K562 (cell line): Measurements from ENCODE around the gene TFEB. TPM values are rescaled to one million over a fixed set of nuclear protein-coding genes. Genes with fewer than 3 reads are reported as not detected.

Experiments
- ATAC-seq: fragments of 200-7000 bp; cut with Tn5 transposase; 3 replicates; pipeline ENCODE4 v1.9.1; 2020; ENCODE audit warnings: moderate library complexity
- BruUV-seq: library from RNA; stranded (reverse); fragments of 400-500 nt; replicated peaks from 2 replicates; lab custom pipeline; 2021; lab: Mats Ljungman, UMichigan
- CTCF ChIA-PET: fragments of 300-600 bp; formaldehyde crosslinking; extraction: SDS; loops from one replicate; lab custom pipeline; 2021; ENCODE audit warnings: low intra/inter-chr PET ratio; lab: Yijun Ruan, JAX
- POLR2A ChIA-PET: fragments of 300-600, 350-650 bp; sonication (Branson Sonifier 250); formaldehyde crosslinking; extraction: SDS; loops from one replicate; lab custom pipeline; 2021; ENCODE audit warnings: antibody characterized with exemption, inconsistent platforms; lab: Yijun Ruan, JAX
- DNase-seq, 4 experiments: peaks; one replicate each; pipeline versions ENCODE4 v3.0.0 to v3.0.0-alpha.2; 2011 to 2018; ENCODE audit warnings: low spot score in 3 of 4, mixed read lengths in 3 of 4; ENCODE audit errors: extremely low read depth in 1 of 4
- FAIRE-seq: peaks from 2 replicates; lab custom pipeline; 2011; peaks lifted over from hg19 to GRCh38; lab: Jason Lieb, UNC
- H2AFZ ChIP-seq: 2 replicates; pipeline ENCODE4 v1.6.0; 2011; ENCODE audit warnings: low read depth, low read length, control low read depth, inconsistent platforms
- H3K27ac ChIP-seq: fragments of 200-600 bp; 3 replicates; pipeline ENCODE4 v1.8.0; 2011; ENCODE audit warnings: low read depth, mild to moderate bottlenecking, control low read depth, inconsistent platforms, low read length, moderate library complexity, mixed read lengths; ENCODE audit errors: extremely low read depth
- H3K27me3 ChIP-seq, 2 experiments: fragments of 300-600 bp in 1 of 2; 2 replicates in 1 of 2; 3 replicates in 1 of 2; pipeline versions ENCODE4 v1.6.0 to v1.8.0; 2011; ENCODE audit warnings: inconsistent platforms in 2 of 2, low read length in 2 of 2, mild to moderate bottlenecking in 1 of 2, mixed read lengths in 1 of 2, moderate library complexity in 1 of 2; ENCODE audit not compliant: control insufficient read depth in 2 of 2, insufficient read depth in 2 of 2
- H3K36me3 ChIP-seq: fragments of 300-600 bp; 3 replicates; pipeline ENCODE4 v1.8.0; 2011; ENCODE audit warnings: mild to moderate bottlenecking, low read length, inconsistent platforms; ENCODE audit not compliant: control insufficient read depth, insufficient read depth
- H3K4me1 ChIP-seq, 2 experiments: fragments of 200-600 bp in 1 of 2; replicated peaks in 1 of 2; 2 replicates in 1 of 2; 3 replicates in 1 of 2; pipeline versions ENCODE4 v1.5.1 to v1.8.0; 2011; ENCODE audit warnings: inconsistent platforms in 2 of 2, low read length in 2 of 2, mild to moderate bottlenecking in 1 of 2, mixed read lengths in 1 of 2, moderate library complexity in 1 of 2; ENCODE audit not compliant: control insufficient read depth in 2 of 2, insufficient read depth in 2 of 2
- H3K4me2 ChIP-seq: 2 replicates; pipeline ENCODE4 v1.6.1; 2011; ENCODE audit warnings: low read length, control low read depth, inconsistent platforms, mixed read lengths; ENCODE audit not compliant: insufficient read depth
- H3K4me3 ChIP-seq: fragments of 200-600 bp; sonication (generic), shearing (Covaris generic); 2 replicates; pipeline ENCODE4 v1.5.1; 2016; ENCODE audit warnings: control low read depth, inconsistent platforms
- H3K79me2 ChIP-seq: fragments of 200-600 bp; 3 replicates; pipeline ENCODE4 v1.8.0; 2011; ENCODE audit warnings: low read length, inconsistent platforms; ENCODE audit not compliant: control insufficient read depth, insufficient read depth
- H3K9ac ChIP-seq, 2 experiments: 2 replicates each; pipeline versions ENCODE4 v1.6.0 to v1.6.1; 2011; ENCODE audit warnings: low read depth in 2 of 2, low read length in 2 of 2, control low read depth in 1 of 2, inconsistent platforms in 1 of 2, mild to moderate bottlenecking in 1 of 2, mixed read lengths in 1 of 2; ENCODE audit not compliant: insufficient read depth in 1 of 2
- H3K9me1 ChIP-seq: one replicate; pipeline ENCODE4 v1.6.0; 2011; ENCODE audit warnings: inconsistent platforms, mild to moderate bottlenecking, low read length, moderate library complexity; ENCODE audit not compliant: control insufficient read depth, insufficient read depth
- H3K9me3 ChIP-seq: replicated peaks from 2 replicates; pipeline ENCODE4 v1.5.1; 2011; ENCODE audit warnings: low read depth, low read length, inconsistent platforms; ENCODE audit not compliant: control insufficient read depth, insufficient read depth
- H4K20me1 ChIP-seq: replicated peaks from 2 replicates; pipeline ENCODE4 v1.6.1; 2011; ENCODE audit warnings: low read length, inconsistent platforms, mixed read lengths; ENCODE audit not compliant: control insufficient read depth, insufficient read depth
- BRD4 ChIP-seq: fragments of 200-600 bp; sonication (generic); IDR thresholded peaks from 2 replicates; pipeline ENCODE4 v1.6.1; 2017; ENCODE audit warnings: inconsistent platforms
- ELF2 ChIP-seq: fragments of 250-450 bp; sonication (Bioruptor Pico); IDR thresholded peaks from 2 replicates; pipeline ENCODE4 v1.5.0; 2021; ENCODE audit warnings: mild to moderate bottlenecking
- HEY1 ChIP-seq: fragments of 250-450 bp; sonication (Bioruptor Pico); IDR thresholded peaks from 2 replicates; pipeline ENCODE4 v1.5.0; 2020; ENCODE audit warnings: mild to moderate bottlenecking, moderate library complexity, borderline replicate concordance
- HLTF ChIP-seq: fragments of 450-650 bp; IDR thresholded peaks from 2 replicates; pipeline ENCODE4 v1.6.1; 2016
- HNRNPH1 ChIP-seq: fragments of 200-400 bp; formaldehyde crosslinking; optimal IDR thresholded peaks from 2 replicates; pipeline ENCODE3; 2017; ENCODE audit warnings: low read depth, mild to moderate bottlenecking, low read length, moderate library complexity
- HNRNPK ChIP-seq: fragments of 200-400 bp; formaldehyde crosslinking; IDR thresholded peaks from one replicate; pipeline ENCODE4 v1.6.1; 2018; ENCODE audit warnings: mild to moderate bottlenecking, low read depth, low read length; ENCODE audit not compliant: poor library complexity, severe bottlenecking
- MTF1 ChIP-seq: fragments of 250-450 bp; sonication (Bioruptor Pico); IDR thresholded peaks from 2 replicates; pipeline ENCODE4 v1.9.0; 2021; ENCODE audit warnings: moderate library complexity, mild to moderate bottlenecking, inconsistent platforms, borderline replicate concordance
- NR3C1 ChIP-seq: sonication (generic); formaldehyde crosslinking; IDR thresholded peaks from 2 replicates; pipeline ENCODE4 v1.8.1; 2022; ENCODE audit warnings: missing genetic modification reagents
- SNAPC5 ChIP-seq: fragments of 250-450 bp; sonication (Bioruptor Pico); IDR thresholded peaks from 2 replicates; pipeline ENCODE4 v1.8.0; 2021; ENCODE audit warnings: moderate library complexity, mild to moderate bottlenecking, inconsistent platforms
- SREBF1 ChIP-seq: fragments of 150-350 bp; IDR thresholded peaks from 2 replicates; pipeline ENCODE4 v1.6.1; 2014; ENCODE audit warnings: antibody characterized with exemption, low read depth, low read length, borderline replicate concordance
- TFE3 ChIP-seq: fragments of 450-650 bp; formaldehyde crosslinking; IDR thresholded peaks from 2 replicates; pipeline ENCODE4 v1.4.0; 2020; ENCODE audit warnings: mild to moderate bottlenecking, mixed read lengths
- ZBTB2 ChIP-seq: fragments of 450-650 bp; IDR thresholded peaks from 2 replicates; pipeline ENCODE4 v1.6.1; 2016; ENCODE audit warnings: antibody characterized with exemption
- ZBTB34 ChIP-seq: fragments of 250-450 bp; sonication (Bioruptor Pico); IDR thresholded peaks from 2 replicates; pipeline ENCODE4 v1.8.0; 2021; ENCODE audit warnings: mild to moderate bottlenecking, moderate library complexity
- ZBTB49 ChIP-seq: sonication (generic); formaldehyde crosslinking; IDR thresholded peaks from 2 replicates; pipeline ENCODE4 v1.8.0; 2022; ENCODE audit warnings: missing genetic modification reagents, mild to moderate bottlenecking, borderline replicate concordance
- WGBS: fragments of 100-300 bp; shearing (Covaris generic); methylation state at CpG from one replicate; pipeline ENCODE4 v1.1.6; 2016; ENCODE audit warnings: low coverage, mixed read lengths; ENCODE audit not compliant: insufficient coverage; ENCODE audit errors: missing lambda C conversion rate; 5-methylcytosine and 5-hydroxymethylcytosine counted together
- in situ Hi-C: fragments of 300-500 bp; cut with MboI; formaldehyde crosslinking; loops from 4 replicates; pipeline ENCODE4 v1.15.0; 2018; ENCODE audit warnings: inconsistent platforms, mixed read lengths
- intact Hi-C: fragments of 100-400 bp; cut with micrococcal nuclease; formaldehyde crosslinking; loops from 2 replicates; pipeline ENCODE4 v1.14.2; 2022
- polyA plus RNA-seq, 8 experiments: library from polyadenylated mRNA; depleted of rRNA in 4 of 8; stranded (reverse) in 5 of 8; unstranded in 3 of 8; fragments of >200 nt; fragmentation: Nextera tagmentation in 2 of 8; fragmentation: Illumina TruSeq in 1 of 8; extraction: Ambion mirVana in 2 of 8; extraction: Trizol in 1 of 8; gene quantifications; 2 replicates each; pipeline versions ENCODE4 v1.2.1 to v1.2.3, GENCODE V29; 2011 to 2014; ENCODE audit warnings: inconsistent platforms in 1 of 8, missing spikeins in 1 of 8
- total RNA-seq, 7 experiments: library from RNA; depleted of rRNA in 6 of 7; stranded (reverse); fragments of >200 nt in 6 of 7; fragmentation: Illumina TruSeq in 2 of 7; extraction: Trizol in 2 of 7; gene quantifications; 2 replicates each; pipeline versions ENCODE4 v1.2.1 to v1.2.3, GENCODE V29; 2011 to 2021; ENCODE audit warnings: low replicate concordance in 1 of 7

The TFEB gene
- total and polyA plus RNA-seq, 9 of the 15 experiments (the other 6 are each of a cell fraction or from before 2014, with no cell fraction given), result 0.04 to 4.7 (median 2.0) TPM

- Histone ChIP-seq H3K9ac (no peak overlapping the region), H3K27me3 (peaks cover 66 to 85% of the 10 kb centered on the region in 2 experiments), H4K20me1 (peaks cover 16% of the 10 kb centered on the region; the same call in 1 of the 2 replicates), H3K4me1 (peaks cover 0 to 13% of the 10 kb centered on the region in 2 experiments; a peak in 2 of 5 replicates), H3K4me2 (no peak overlapping the region), H3K36me3 (no peaks in the 10 kb centered on the region), H3K9me1 (no peaks in the 10 kb centered on the region), H3K4me3 (no peak overlapping the region), H3K79me2 (no peaks in the 10 kb centered on the region), H2AFZ (no peak overlapping the region), H3K9me3 (no peaks in the 10 kb centered on the region), H3K27ac (no peak overlapping the region)
- in situ Hi-C loops, result no loop called here
- no peak for DNase-seq
- no peak for FAIRE-seq
- BruUV-seq, result no TSS peak
- ATAC-seq, result no peak
- CTCF ChIA-PET, result no interaction called here
- 2% methylated on average over 6 of the region's 8 CpGs for WGBS
- intact Hi-C loops, result no loop called here
- POLR2A ChIA-PET, result interaction anchor here (0.5 to 1.4 kb wide), 2 partner anchors 11 to 295 kb away, joined by 3 read pairs; no protein-coding TSS in a partner anchor
- TF ChIP-seq ZBTB2 (no peak), ZBTB34 (CRISPR knock-in tag) (no peak), HNRNPK (no peak), BRD4 (no peak), ZBTB49 (CRISPR knock-in tag) (no peak), TFE3 (CRISPR knock-in tag) (no peak), ELF2 (CRISPR knock-in tag) (no peak), HNRNPH1 (no peak), MTF1 (CRISPR knock-in tag) (no peak), SREBF1 (no peak), SNAPC5 (CRISPR knock-in tag) (no peak), HEY1 (no peak), NR3C1 (CRISPR knock-in tag) (no peak), HLTF (no peak)
Measured at GRCh38 chr6:41655176-41655575, 80.2 kb downstream of the TFEB start.
